ENCODE data around the gene PACSIN1. TPM values are rescaled to one million over a fixed set of nuclear protein-coding genes. Genes with fewer than 3 reads are reported as not detected.

PACSIN1 gene
- total and polyA plus RNA-seq, 8 donors = under 0.01 to 2.2 (median 0.49) TPM; not detected in 2

DNA sequence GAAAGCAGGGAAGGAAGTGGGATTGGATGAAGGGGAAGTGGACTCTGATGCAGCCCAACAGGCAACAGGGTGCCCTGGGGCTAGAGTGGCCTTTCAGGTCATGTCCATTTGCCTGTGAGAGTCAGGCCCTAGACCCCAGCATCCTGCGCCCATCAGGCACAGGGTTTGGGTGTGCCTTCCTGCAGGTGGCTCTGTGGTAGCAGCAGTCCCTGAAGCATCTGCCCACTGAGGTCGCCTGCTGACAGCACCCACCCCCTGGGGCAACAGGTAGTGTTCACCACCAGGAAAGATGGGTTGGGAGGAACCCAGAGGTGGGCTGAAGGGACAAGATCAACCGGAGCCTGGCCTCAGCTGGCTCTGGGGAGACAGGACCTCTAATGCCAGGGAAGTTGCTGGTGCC, 3.6 kb downstream of the PACSIN1 start:
- intact Hi-C loops (cut with DNase I; ENCODE audit: low total_unique reads) = no loop called here
- Histone ChIP-seq H3K4me1 (peaks cover 12 to 16% (median 13%) of the 10 kb centered on the region in 4 donors), H3K9me3 (no peaks in the 10 kb centered on the region), H3K4me3 (no peak overlapping the region), H3K36me3 (no peaks in the 10 kb centered on the region), H3K27ac (no peak overlapping the region), H3K27me3 (peaks cover 0 to 26% (median 18%) of the 10 kb centered on the region in 3 donors)
- 67 to 88% (median 75%) methylated on average over 3 of the region's 3 CpGs for WGBS, 5 donors
- TF ChIP-seq POLR2A (IDR thresholded peaks at IDR 0.05) (no peak), EP300 (IDR thresholded peaks at IDR 0.05) (no peak), POLR2AphosphoS5 (IDR thresholded peaks at IDR 0.05) (no peak)
- TF ChIP-seq, protein P1, sequence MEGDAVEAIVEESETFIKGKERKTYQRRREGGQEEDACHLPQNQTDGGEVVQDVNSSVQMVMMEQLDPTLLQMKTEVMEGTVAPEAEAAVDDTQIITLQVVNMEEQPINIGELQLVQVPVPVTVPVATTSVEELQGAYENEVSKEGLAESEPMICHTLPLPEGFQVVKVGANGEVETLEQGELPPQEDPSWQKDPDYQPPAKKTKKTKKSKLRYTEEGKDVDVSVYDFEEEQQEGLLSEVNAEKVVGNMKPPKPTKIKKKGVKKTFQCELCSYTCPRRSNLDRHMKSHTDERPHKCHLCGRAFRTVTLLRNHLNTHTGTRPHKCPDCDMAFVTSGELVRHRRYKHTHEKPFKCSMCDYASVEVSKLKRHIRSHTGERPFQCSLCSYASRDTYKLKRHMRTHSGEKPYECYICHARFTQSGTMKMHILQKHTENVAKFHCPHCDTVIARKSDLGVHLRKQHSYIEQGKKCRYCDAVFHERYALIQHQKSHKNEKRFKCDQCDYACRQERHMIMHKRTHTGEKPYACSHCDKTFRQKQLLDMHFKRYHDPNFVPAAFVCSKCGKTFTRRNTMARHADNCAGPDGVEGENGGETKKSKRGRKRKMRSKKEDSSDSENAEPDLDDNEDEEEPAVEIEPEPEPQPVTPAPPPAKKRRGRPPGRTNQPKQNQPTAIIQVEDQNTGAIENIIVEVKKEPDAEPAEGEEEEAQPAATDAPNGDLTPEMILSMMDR (IDR thresholded peaks at IDR 0.05) = no peak
- DNase-seq = no peak

DNA sequence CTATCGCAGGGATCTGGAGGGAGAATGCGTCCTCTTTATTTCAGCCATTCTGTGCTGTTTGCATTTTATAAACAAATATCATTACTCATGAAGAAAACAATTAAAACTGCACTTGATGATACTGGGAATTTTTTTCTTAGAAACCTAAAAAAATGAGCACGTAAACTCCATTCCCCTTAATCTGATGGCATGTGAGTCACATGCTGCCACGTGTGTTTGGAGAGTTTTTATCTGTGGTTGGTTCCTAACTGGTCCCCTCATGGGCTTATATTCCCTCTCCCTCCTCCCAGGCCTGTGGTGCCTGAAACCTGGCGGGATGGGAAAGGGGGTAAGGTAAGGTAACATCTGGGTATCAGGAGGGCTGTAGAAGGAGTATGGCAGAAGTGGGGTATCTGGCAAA, 6.5 kb downstream of the PACSIN1 start:
- no peaks in the 10 kb centered on the region for H3K36me3 ChIP-seq
- intact Hi-C loops (cut with DNase I; ENCODE audit: low total_unique reads) = no loop called here
- TF ChIP-seq, protein P1 (IDR thresholded peaks at IDR 0.05) = no peak
- no peak overlapping the region for H3K4me3 ChIP-seq
- peaks cover 0 to 4% (median 0%) of the 10 kb centered on the region in 3 donors for H3K27me3 ChIP-seq
- no peak for DNase-seq
- H3K9me3 ChIP-seq = no peaks in the 10 kb centered on the region
- no peak overlapping the region for H3K27ac ChIP-seq
- no peaks in the 10 kb centered on the region for H3K4me1 ChIP-seq
- WGBS, 5 donors = 63 to 77% (median 70%) methylated on average over 5 of the region's 5 CpGs

DNA sequence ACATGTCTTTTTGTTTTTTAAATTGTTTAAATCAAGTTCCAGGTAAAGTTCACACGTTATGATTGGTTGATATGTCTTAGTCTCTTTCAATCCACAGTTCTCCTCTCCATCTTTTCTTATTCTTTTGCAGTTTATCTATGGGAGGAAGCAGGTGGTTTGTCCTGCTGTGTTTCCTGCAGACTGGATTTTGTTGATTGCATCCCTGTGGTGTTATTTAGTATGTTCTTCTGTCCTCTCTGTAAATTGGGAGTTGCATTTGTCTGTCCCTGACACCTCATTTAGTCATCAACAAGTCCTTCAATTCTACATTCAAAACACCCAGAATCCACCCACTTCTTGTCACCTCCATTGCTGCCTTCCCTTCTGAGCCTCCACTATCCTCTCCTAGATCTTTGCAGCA, 8.1 kb downstream of the PACSIN1 start:
- 69 to 100% (median 85%) methylated on average over 1 of the region's 1 CpG for WGBS, 5 donors
- H3K9me3 ChIP-seq = no peaks in the 10 kb centered on the region
- intact Hi-C loops (cut with DNase I; ENCODE audit: low total_unique reads) = no loop called here

DNA sequence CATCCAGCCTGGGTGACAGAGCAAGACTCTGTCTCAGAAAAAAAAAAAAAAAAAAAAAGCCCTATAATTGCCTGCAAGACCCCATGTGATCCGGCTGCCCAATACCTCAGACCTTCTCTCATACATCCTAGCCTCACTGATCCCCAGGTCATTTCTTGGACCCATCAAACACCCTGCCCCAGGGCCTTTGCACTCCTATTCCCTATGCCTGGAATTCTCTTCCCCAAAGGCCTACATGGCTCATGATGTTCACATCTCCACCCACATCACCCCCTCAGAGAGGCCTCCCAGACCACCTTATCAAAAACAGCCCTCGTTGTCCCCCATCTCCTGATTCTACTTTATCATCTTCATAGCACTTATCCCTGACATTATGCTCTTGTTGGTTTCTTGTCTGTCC, 8.9 kb downstream of the PACSIN1 start:
- WGBS, 5 donors = 79 to 87% (median 83%) methylated on average over 2 of the region's 2 CpGs
- intact Hi-C loops (cut with DNase I; ENCODE audit: low total_unique reads) = no loop called here
- Histone ChIP-seq H3K9me3 (no peaks in the 10 kb centered on the region), H3K4me3 (no peak overlapping the region), H3K27ac (no peak overlapping the region), H3K4me1 (no peaks in the 10 kb centered on the region), H3K36me3 (no peaks in the 10 kb centered on the region), H3K27me3 (peaks cover 0 to 4% (median 0%) of the 10 kb centered on the region in 3 donors)
- no peak for DNase-seq
- no peak for TF ChIP-seq POLR2A (IDR thresholded peaks at IDR 0.05)
- no peak for TF ChIP-seq EP300 (IDR thresholded peaks at IDR 0.05)
- no peak for TF ChIP-seq POLR2AphosphoS5 (IDR thresholded peaks at IDR 0.05)
- TF ChIP-seq, protein P1 (IDR thresholded peaks at IDR 0.05) = no peak

More for the DNA sequence above, 8.1 kb downstream of the PACSIN1 start:
- peaks cover 0 to 4% (median 0%) of the 10 kb centered on the region in 3 donors for H3K27me3 ChIP-seq
- no peaks in the 10 kb centered on the region for H3K4me1 ChIP-seq
- H3K36me3 ChIP-seq = no peaks in the 10 kb centered on the region
- H3K4me3 ChIP-seq = no peak overlapping the region
- no peak for DNase-seq
- no peak overlapping the region for H3K27ac ChIP-seq
- TF ChIP-seq POLR2AphosphoS5 (IDR thresholded peaks at IDR 0.05) = no peak
- TF ChIP-seq EP300 (IDR thresholded peaks at IDR 0.05) = no peak
- no peak for TF ChIP-seq POLR2A (IDR thresholded peaks at IDR 0.05)
- TF ChIP-seq, protein P1 (IDR thresholded peaks at IDR 0.05) = no peak

Data from stomach (tissue), 9 donors.